GM23248 (cell line): ENCODE measurements around the gene OR10H4.

Experiments used
- EZH2 ChIP-seq: fragments of 200-600 bp; sonication (generic); IDR thresholded peaks from 2 replicates; pipeline ENCODE4 v1.6.1; 2018; ENCODE audit warnings: antibody characterized with exemption, mild to moderate bottlenecking; ENCODE audit not compliant: insufficient read depth, poor library complexity, severe bottlenecking
- EZH2phosphoT487 ChIP-seq: fragments of 200-600 bp; sonication (generic); IDR thresholded peaks from 2 replicates; pipeline ENCODE4 v1.6.1; 2018; ENCODE audit warnings: antibody characterized with exemption, moderate library complexity, mild to moderate bottlenecking, low read depth; ENCODE audit not compliant: insufficient read depth

GRCh38 chr19:15998166-15998565 lies 49.4 kb downstream of the OR10H4 start:
- TF ChIP-seq EZH2 (no peak), EZH2phosphoT487 (no peak)
